ENCODE results near the gene VASH1.

VASH1 gene

DNA sequence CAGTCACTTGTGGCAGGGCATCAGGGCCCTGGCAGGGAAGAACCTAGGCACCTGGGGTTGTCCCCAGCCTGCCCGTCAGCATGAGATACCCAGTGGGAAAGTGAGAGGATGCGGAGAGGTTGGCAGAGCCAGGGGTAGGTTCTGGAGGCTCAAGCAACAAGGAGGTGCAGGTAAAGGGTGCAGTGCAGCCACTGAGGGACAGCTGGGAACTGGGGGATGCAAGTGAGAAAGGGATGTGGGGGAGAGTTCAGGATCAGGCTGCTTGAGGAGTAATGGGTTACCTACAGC lies 18.7 kb downstream of the VASH1 start:
- no peak for TF ChIP-seq CTCF (IDR thresholded peaks at IDR 0.05; ENCODE audit: unreplicated experiment in 3 of 3)
- no peak overlapping the region for H3K4me3 Mint-ChIP-seq
- H3K9me3 Mint-ChIP-seq, result no peaks in the 10 kb centered on the region
- no peaks in the 10 kb centered on the region for H3K27me3 Mint-ChIP-seq (ENCODE audit: low read depth)
- peaks cover 50% of the 10 kb centered on the region for H3K4me1 Mint-ChIP-seq
- peaks cover 43% of the 10 kb centered on the region for H3K36me3 Mint-ChIP-seq (ENCODE audit: low read depth)
- H3K27ac Mint-ChIP-seq, result peak overlapping the region; percentile 31 to 44 (median 41)

- H3K36me3 Mint-ChIP-seq (ENCODE audit: low read depth), result peaks cover 42% of the 10 kb centered on the region
- H3K27ac Mint-ChIP-seq, result peak overlapping the region; percentile 31 to 44 (median 41)
- peaks cover 49% of the 10 kb centered on the region for H3K4me1 Mint-ChIP-seq
- H3K27me3 Mint-ChIP-seq (ENCODE audit: low read depth), result no peaks in the 10 kb centered on the region
- no peak for TF ChIP-seq CTCF (IDR thresholded peaks at IDR 0.05; ENCODE audit: unreplicated experiment in 3 of 3)
- H3K9me3 Mint-ChIP-seq, result no peaks in the 10 kb centered on the region
- H3K4me3 Mint-ChIP-seq, result no peak overlapping the region
Measured at GRCh38 chr14:76780360-76780759, 19.1 kb downstream of the VASH1 start.

DNA sequence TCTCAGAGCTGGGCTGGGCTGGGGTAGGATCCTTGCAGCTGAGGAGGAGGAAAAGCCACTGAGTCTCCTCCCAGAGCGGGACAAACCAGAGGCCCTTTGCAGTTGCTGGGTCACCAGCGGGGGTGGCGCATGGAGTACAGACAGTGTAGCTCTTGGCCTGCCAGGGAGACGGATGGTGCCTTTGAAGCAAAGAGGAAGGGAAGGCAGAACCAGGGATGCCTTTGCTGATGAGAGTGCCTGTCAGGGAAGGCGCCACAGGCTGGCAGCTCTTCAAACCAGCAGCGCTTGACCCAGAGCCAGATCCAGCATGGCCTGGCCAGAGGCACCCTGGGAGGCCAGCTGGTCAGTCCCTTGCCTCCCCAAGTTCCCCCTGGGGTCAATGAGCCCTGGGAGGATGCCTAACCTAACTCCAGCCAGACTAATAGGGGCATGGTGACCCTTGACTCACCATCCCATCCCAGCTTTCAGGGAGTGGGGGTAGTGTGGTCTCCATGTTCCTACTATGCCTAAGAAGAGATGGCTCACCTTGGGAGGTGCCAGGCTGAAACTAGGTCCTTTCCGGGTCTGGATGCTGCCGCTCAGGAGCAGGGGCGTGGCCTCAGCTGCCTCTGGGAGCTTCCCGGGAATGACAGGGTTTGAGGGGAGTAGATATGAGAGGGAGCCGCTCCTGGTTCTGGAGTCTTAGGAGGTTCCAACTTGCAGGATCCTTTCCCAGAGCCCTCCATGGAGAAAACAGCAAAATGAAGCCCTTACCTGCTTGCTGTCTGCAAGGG lies 19.8 kb downstream of the VASH1 start:
- peaks cover 49% of the 10 kb centered on the region for H3K4me1 Mint-ChIP-seq
- H3K27ac Mint-ChIP-seq, result peak overlapping the region; percentile 19 to 56 (median 44)
- no peaks in the 10 kb centered on the region for H3K9me3 Mint-ChIP-seq
- H3K4me3 Mint-ChIP-seq, result no peak overlapping the region
- no peak for TF ChIP-seq CTCF (IDR thresholded peaks at IDR 0.05; ENCODE audit: unreplicated experiment in 3 of 3)
- peaks cover 42% of the 10 kb centered on the region for H3K36me3 Mint-ChIP-seq (ENCODE audit: low read depth)
- no peaks in the 10 kb centered on the region for H3K27me3 Mint-ChIP-seq (ENCODE audit: low read depth)

- Mint-ChIP-seq H3K27me3 (ENCODE audit: low read depth) (no peaks in the 10 kb centered on the region), H3K9me3 (no peaks in the 10 kb centered on the region), H3K4me3 (no peak overlapping the region), H3K36me3 (ENCODE audit: low read depth) (peaks cover 46% of the 10 kb centered on the region), H3K4me1 (peaks cover 53% of the 10 kb centered on the region), H3K27ac (peak overlapping the region in 1 of 3 experiments; percentile 44)
- no peak for TF ChIP-seq CTCF (IDR thresholded peaks at IDR 0.05; ENCODE audit: unreplicated experiment in 3 of 3)
Measured at GRCh38 chr14:76781648-76782051, 20.4 kb downstream of the VASH1 start.

GRCh38 chr14:76782115-76782884 lies 21.0 kb downstream of the VASH1 start:
- Mint-ChIP-seq H3K4me3 (no peak overlapping the region), H3K27ac (peak overlapping the region; percentile 50 to 85 (median 72))

More at GRCh38 chr14:76782115-76782884, 21.0 kb downstream of the VASH1 start:
- H3K36me3 Mint-ChIP-seq (ENCODE audit: low read depth), result peaks cover 47% of the 10 kb centered on the region
- peaks cover 54% of the 10 kb centered on the region for H3K4me1 Mint-ChIP-seq
- TF ChIP-seq CTCF (IDR thresholded peaks at IDR 0.05; ENCODE audit: unreplicated experiment in 3 of 3), result no peak
- H3K9me3 Mint-ChIP-seq, result no peaks in the 10 kb centered on the region
- no peaks in the 10 kb centered on the region for H3K27me3 Mint-ChIP-seq (ENCODE audit: low read depth)
